MCF 10A (cell line): ENCODE data around the gene AZGP1. TPM values are rescaled to one million over a fixed set of nuclear protein-coding genes. Genes with fewer than 3 reads are reported as not detected.

ENCODE experiments used
- BruUV-seq: library from RNA; stranded (reverse); fragments of 400-500 nt; replicated peaks from 2 replicates; lab custom pipeline; 2021; lab: Mats Ljungman, UMichigan
- CTCF ChIA-PET: fragments of 300-600 bp; sonication (Branson Sonifier 250); formaldehyde crosslinking; extraction: SDS; loops from one replicate; lab custom pipeline; 2021; ENCODE audit warnings: antibody characterized with exemption, inconsistent platforms; lab: Yijun Ruan, JAX
- POLR2A ChIA-PET: fragments of 300-600, 350-650 bp; sonication (Branson Sonifier 250); formaldehyde crosslinking; extraction: SDS; loops from one replicate; lab custom pipeline; 2020; ENCODE audit warnings: antibody characterized with exemption, inconsistent platforms; lab: Yijun Ruan, JAX
- DNase-seq: peaks from one replicate; pipeline ENCODE4 v3.0.0-alpha.2; 2018; ENCODE audit not compliant: unreplicated experiment
- H3K27ac Mint-ChIP-seq: one replicate; pipeline ENCODE4 v1.8.0; 2022; ENCODE audit warnings: mild to moderate bottlenecking, low read depth, mixed read lengths; ENCODE audit not compliant: unreplicated experiment
- H3K27me3 Mint-ChIP-seq: one replicate; pipeline ENCODE4 v1.8.0; 2022; ENCODE audit warnings: mixed read lengths; ENCODE audit not compliant: insufficient read depth, unreplicated experiment
- H3K36me3 Mint-ChIP-seq: one replicate; pipeline ENCODE4 v1.8.0; 2022; ENCODE audit warnings: mild to moderate bottlenecking, moderate library complexity, mixed read lengths; ENCODE audit not compliant: insufficient read depth, unreplicated experiment
- H3K4me1 Mint-ChIP-seq: one replicate; pipeline ENCODE4 v1.8.0; 2022; ENCODE audit warnings: mixed read lengths; ENCODE audit not compliant: insufficient read depth, unreplicated experiment
- H3K4me3 Mint-ChIP-seq: one replicate; pipeline ENCODE4 v1.8.0; 2022; ENCODE audit warnings: mild to moderate bottlenecking, moderate library complexity, mixed read lengths; ENCODE audit not compliant: unreplicated experiment
- H3K9me3 Mint-ChIP-seq: one replicate; pipeline ENCODE4 v1.8.0; 2022; ENCODE audit warnings: mixed read lengths; ENCODE audit not compliant: unreplicated experiment
- intact Hi-C: fragments of 100-400 bp; cut with micrococcal nuclease; formaldehyde crosslinking; loops from 2 replicates; pipeline ENCODE4 v1.14.1; 2022
- total RNA-seq: library from RNA; stranded (reverse); gene quantifications from 2 replicates; pipeline ENCODE4 v1.2.3, GENCODE V29; 2022
- TF ChIP-seq, protein P1 (sequence below): fragments of 200-600 bp; IDR thresholded peaks from one replicate; pipeline ENCODE4 v1.8.0; 2022; ENCODE audit warnings: antibody characterized with exemption, mild to moderate bottlenecking; ENCODE audit not compliant: unreplicated experiment

Gene AZGP1
- total RNA-seq, 1 experiment from 2014 or later = 0.58 TPM

DNA sequence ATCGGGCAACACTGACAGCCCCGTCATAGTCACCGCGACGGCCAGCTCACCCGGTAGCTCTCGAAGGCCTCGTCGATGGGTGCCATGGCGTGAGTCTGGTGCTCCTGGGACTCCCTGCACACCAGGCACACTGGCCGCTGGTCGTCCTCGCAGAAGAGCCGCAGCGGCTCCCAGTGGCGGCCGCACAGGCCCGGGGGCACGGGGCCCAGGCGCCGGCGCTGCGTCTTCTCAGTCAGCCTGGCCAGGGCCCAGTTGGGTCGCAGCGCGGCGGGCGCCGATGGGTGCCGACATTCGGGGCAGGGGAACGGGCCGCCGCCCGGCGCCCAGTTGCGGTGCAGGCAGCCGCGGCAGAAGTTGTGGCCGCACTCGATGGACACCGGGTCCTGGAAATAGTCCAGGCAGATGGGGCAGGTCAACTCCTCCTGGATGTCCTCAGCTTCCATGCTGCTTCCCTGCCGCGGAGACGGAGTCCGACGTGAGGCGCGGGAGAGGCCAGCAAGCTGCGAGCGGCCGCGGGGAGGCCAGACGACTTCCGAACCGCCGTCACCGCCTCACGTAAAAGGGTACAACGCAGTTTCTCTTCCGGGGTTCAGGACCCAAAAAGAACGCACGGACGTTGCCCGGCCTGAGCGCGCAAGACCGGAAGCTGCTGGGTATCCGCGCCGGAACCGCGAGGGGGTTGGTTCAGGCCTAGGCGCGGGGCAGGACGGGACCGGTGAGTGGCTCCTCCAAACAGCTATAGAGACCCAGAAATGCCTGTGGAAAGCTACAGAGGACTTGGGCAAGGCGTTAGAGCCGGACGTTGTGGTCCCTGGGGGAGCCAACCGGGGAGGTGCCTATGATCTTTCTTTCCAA, 56.6 kb downstream of the AZGP1 start, which contains the start of gene TRIM4:
Gene TRIM4, minus strand, starts transcription at position 572 of the 855 bp plus-strand sequence. Its CDS starts 129 bp downstream, at position 443.
- POLR2A ChIA-PET = interaction anchor here (0.5 to 2.8 kb wide), 52 partner anchors 8 to 939 kb away, joined by 3 to 23 read pairs (median 4); partner anchors contain the start of genes AZGP1, BUD31, COPS6 and CPSF4
- H3K27ac Mint-ChIP-seq = peak within 1 kb of the TSS; percentile 96
- intact Hi-C loops = loop anchor here (10.0 kb wide), 2 partner anchors 136 to 166 kb away; partner anchors contain the start of genes COPS6 and ZNF3
- H3K36me3 Mint-ChIP-seq = peaks cover 35% of the 10 kb centered on the region
- H3K9me3 Mint-ChIP-seq = no peaks in the 10 kb centered on the region
- TSS peak; percentile 62 for BruUV-seq
- no peaks in the 10 kb centered on the region for H3K27me3 Mint-ChIP-seq
- CTCF ChIA-PET = interaction anchor here (0.6 to 11.4 kb wide), 17 partner anchors 10 to 879 kb away, joined by 3 to 214 read pairs (median 3); partner anchors contain the start of gene GJC3
- H3K4me3 Mint-ChIP-seq = peak within 1 kb of the TSS; percentile 95
- DNase-seq = peak; percentile 93
- TF ChIP-seq, protein P1, sequence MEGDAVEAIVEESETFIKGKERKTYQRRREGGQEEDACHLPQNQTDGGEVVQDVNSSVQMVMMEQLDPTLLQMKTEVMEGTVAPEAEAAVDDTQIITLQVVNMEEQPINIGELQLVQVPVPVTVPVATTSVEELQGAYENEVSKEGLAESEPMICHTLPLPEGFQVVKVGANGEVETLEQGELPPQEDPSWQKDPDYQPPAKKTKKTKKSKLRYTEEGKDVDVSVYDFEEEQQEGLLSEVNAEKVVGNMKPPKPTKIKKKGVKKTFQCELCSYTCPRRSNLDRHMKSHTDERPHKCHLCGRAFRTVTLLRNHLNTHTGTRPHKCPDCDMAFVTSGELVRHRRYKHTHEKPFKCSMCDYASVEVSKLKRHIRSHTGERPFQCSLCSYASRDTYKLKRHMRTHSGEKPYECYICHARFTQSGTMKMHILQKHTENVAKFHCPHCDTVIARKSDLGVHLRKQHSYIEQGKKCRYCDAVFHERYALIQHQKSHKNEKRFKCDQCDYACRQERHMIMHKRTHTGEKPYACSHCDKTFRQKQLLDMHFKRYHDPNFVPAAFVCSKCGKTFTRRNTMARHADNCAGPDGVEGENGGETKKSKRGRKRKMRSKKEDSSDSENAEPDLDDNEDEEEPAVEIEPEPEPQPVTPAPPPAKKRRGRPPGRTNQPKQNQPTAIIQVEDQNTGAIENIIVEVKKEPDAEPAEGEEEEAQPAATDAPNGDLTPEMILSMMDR = no peak
- peaks cover 35% of the 10 kb centered on the region for H3K4me1 Mint-ChIP-seq

Other genes starting within 250 kb of the AZGP1 start
- gene CYP3A7, start 240.8 kb downstream of the AZGP1 start, total RNA-seq = not detected in 2 replicates
- not detected in 2 replicates for gene CYP3A4, start 191.8 kb downstream of the AZGP1 start, total RNA-seq
- not detected in 2 replicates for gene CYP3A43, start 148.0 kb downstream of the AZGP1 start, total RNA-seq
- gene OR2AE1, start 99.0 kb downstream of the AZGP1 start, total RNA-seq = not detected in 2 replicates
- gene TRIM4, start 56.5 kb downstream of the AZGP1 start, total RNA-seq = 28.1 and 28.2 TPM in 2 replicates
- gene GJC3, start 46.4 kb downstream of the AZGP1 start, total RNA-seq = not detected in 2 replicates
- gene ZKSCAN1, start 39.6 kb upstream of the AZGP1 start, total RNA-seq = 80.2 and 86.2 TPM in 2 replicates
- 13.8 and 14.7 TPM in 2 replicates for gene ZSCAN21, start 73.7 kb upstream of the AZGP1 start, total RNA-seq
- gene ZNF3, start 105.7 kb upstream of the AZGP1 start, total RNA-seq = 23.7 and 24.8 TPM in 2 replicates
- 85.2 and 103 TPM in 2 replicates for gene COPS6, start 112.9 kb upstream of the AZGP1 start, total RNA-seq
- 38.5 and 67.8 TPM in 2 replicates for gene MCM7, start 125.4 kb upstream of the AZGP1 start, total RNA-seq
- gene AP4M1, start 125.6 kb upstream of the AZGP1 start, total RNA-seq = 13.5 and 13.6 TPM in 2 replicates
- gene TAF6, start 143.3 kb upstream of the AZGP1 start, total RNA-seq = 47.2 and 58.9 TPM in 2 replicates
- 2.9 and 3.0 TPM in 2 replicates for gene CNPY4, start 143.6 kb upstream of the AZGP1 start, total RNA-seq
- gene MBLAC1, start 150.9 kb upstream of the AZGP1 start, total RNA-seq = 2.5 and 3.2 TPM in 2 replicates
- gene LAMTOR4, start 172.9 kb upstream of the AZGP1 start, total RNA-seq = 76.6 and 87.3 TPM in 2 replicates
- 18.0 and 21.7 TPM in 2 replicates for gene TRAPPC14, start 182.7 kb upstream of the AZGP1 start, total RNA-seq
- gene GAL3ST4, start 192.6 kb upstream of the AZGP1 start, total RNA-seq = 0.17 and 0.26 TPM in 2 replicates
- 0.65 and 1.0 TPM in 2 replicates for gene GPC2, start 201.3 kb upstream of the AZGP1 start, total RNA-seq
- gene STAG3, start 201.9 kb upstream of the AZGP1 start, total RNA-seq = 1.1 and 1.5 TPM in 2 replicates
- gene PVRIG, start 243.9 kb upstream of the AZGP1 start, total RNA-seq = 0.74 TPM in 1 of 2 replicates, not detected in the other